NCI-H2227 (cell line): ENCODE measurements around the gene DOCK1.
"Not testable (repeated sequence)": the region's sequence is repeated elsewhere in the genome, so short reads cannot be mapped to it uniquely, and the experiment has no call there.

ENCODE experiments used
- DNase-seq: peaks from one replicate; lab custom pipeline; 2025; ENCODE audit not compliant: unreplicated experiment; lab: John Stamatoyannopoulos, UW

The DOCK1 gene

GRCh38 chr10:126904818-126905701 lies at the start of gene DOCK1:
TSS of gene DOCK1 (plus strand) at chr10:126905428. CDS start at chr10:126905518, 90 bp downstream.
- peak; percentile 56 for DNase-seq

DNA sequence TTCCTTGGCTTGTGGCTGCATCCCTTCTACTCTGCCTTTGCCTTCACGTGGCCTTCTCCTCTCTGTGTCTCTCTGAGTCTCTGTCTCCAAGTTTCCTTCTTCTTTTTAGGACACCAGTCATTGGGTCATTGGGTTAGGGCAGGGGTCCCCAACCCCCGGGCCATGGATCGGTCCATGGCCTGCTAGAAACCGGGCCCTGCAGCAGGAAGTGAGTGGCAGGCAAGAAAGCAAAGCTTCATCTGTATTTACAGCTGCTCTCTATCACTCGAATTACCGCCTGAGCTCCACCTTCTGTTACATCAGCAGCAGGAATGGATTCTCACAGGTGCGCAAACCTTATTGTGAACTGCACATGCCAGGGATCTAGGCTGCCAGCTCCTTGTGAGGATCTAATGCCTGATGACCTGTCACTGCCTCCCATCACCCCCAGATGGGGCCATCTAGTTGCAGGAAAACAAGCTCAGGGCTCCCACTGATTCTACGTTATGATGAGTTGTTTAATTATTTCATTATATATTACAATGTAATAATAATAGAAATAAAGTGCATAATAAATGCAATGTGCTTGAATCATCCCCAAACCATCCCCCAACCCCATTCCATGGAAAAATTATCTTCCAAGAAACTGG lies 47.9 kb upstream of the DOCK1 start:
- no peak for DNase-seq

- no peak for DNase-seq
Observed at GRCh38 chr10:126867567-126868365, 37.5 kb upstream of the DOCK1 start.

GRCh38 chr10:126868371-126868770 lies 36.9 kb upstream of the DOCK1 start:
- DNase-seq, result no peak

GRCh38 chr10:126872135-126872534 lies 33.1 kb upstream of the DOCK1 start:
- DNase-seq, result no peak

DNA sequence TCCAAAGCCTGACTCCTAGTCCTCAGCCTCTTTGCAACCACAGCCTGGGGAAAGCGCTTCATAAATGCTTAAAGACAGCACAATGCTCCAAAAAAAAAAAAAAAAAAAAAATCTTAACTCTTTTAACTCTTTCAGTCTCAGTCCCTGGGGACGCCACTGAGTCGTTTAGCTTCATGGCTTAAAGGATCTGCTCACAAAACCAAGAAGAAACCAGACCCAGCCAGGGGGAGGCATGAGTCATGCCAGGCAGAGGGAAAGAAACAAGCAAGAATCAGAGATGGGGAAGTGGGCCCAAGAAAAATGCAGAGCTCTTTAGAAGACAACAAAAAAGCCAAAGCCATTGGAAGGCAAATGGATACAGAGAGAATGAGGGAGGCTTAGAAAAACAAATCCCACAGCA lies 32.5 kb upstream of the DOCK1 start:
- no peak for DNase-seq

DNA sequence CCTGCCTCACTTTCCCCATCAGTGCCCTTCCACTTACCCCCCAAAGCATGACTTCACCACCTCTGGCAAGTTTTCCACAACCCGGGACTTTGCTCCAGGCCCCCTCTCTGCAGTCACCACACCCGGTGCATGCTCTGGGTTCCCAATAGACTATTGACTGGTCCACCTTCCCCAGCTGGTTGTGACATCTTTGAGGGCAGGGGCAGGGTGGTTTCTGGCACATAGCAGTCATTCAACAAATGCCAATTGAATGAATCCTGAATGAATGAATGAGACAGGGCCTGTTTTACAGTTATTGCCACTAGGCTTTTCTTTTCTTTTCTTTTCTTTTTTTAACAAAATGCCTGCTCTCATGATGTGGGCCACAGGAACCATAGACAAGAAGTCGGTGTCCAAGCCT lies 28.8 kb upstream of the DOCK1 start:
- DNase-seq, result no peak

DNA sequence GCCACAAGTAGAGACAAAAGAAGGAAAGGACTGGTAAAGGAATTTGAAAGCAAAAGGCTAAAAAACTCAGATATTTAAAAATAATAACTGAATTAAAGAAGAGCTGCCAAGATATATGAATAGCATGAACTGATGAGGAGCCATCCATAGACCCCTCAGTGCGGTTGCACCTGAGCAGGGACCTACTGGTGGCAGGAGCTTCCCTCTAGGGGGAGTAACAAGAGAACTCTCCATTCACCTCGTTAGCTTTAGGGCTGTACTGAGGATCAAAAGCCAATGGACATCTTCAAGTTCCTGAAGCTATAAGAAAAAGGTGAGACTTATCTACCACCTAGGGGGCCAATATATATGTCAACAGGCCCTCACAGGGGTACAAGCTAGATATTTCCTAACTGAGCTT lies 27.8 kb upstream of the DOCK1 start:
- DNase-seq, result no peak

DNA sequence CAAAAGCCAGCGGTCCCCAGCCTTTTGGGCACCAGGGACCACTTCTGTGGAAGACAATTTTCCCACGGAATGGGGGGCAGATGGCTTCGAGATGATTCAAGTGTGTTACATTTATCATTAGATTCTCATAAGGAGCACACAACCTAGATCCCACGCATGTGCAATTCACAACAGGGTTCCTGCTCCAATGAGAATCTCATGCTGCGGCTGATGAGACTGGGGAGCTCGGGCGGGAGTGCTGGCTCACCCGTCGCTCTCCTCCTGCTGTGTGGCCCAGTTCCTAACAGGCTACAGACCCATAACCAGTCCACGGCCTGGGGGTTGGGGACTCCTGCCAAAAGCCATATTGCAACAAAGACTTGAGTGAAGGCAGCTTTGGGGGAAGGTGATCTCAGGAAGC lies 26.6 kb upstream of the DOCK1 start:
- no peak for DNase-seq

GRCh38 chr10:126880926-126881325 lies 24.3 kb upstream of the DOCK1 start:
- DNase-seq, result no peak

GRCh38 chr10:126882055-126882454 lies 23.2 kb upstream of the DOCK1 start:
- not testable (repeated sequence) for DNase-seq

GRCh38 chr10:126888436-126888835 lies 16.8 kb upstream of the DOCK1 start:
- DNase-seq, result not testable (repeated sequence)

DNA sequence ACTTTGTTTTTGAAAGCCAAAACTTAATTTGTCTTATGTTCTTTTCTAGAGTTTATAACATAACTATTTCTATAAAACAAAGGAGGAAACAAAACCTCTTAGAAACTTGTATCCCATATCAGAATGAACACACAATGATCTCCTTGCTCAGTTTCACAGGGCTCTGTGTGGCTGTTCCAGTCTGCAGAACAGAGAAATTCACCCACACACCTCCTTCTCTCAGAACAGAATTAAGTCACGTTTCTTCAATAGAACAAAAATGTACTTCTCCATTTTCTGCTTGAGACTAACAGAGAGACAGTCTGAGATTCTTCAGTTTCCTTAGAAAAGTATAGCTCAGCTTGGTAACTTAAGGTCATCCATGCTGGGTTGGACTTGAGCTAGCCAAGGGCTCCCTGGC lies 15.8 kb upstream of the DOCK1 start:
- no peak for DNase-seq

GRCh38 chr10:126890797-126891196 lies 14.4 kb upstream of the DOCK1 start:
- DNase-seq, result not testable (repeated sequence)

GRCh38 chr10:126892226-126893175 lies 12.7 kb upstream of the DOCK1 start:
- DNase-seq, result no peak

DNA sequence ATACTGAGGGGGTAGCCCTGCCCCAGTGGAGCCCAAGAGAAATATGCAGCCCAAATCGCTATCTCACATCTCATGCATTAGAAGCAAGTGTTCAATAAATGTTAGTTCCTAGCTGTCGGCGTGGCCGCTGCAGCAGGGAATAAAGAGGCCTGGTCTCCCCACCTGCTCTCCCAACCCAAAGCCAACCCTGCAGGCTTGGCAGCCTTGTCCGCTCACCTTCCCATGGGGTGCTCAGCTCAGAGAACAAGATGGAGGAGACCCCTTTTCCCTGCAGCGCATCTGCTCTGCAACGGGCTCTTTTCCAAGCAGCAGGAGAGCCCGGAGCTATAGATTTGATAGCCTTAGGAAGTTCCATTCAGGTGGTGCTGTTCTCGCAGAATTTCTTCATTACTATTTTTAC lies 12.0 kb upstream of the DOCK1 start:
- no peak for DNase-seq

DNA sequence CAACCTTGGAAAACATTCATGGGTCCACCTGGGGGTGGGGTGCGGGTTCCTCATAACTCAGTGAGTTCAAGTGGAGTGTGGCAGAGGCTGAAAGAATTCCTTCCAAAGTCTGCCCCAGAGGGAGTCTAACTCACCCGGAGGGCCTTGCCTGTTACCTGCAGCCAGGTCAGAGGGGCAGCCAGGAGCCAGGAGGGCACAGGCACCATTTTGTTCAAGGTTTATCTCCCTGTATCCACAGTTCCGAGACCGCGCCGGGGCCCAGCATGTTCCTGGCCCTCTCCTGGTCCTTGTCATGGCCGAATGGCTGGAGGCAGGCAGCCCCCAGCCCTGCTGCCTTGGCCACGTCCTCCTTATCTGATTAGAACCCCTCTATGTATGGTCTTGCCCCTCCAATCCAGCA lies 11.4 kb upstream of the DOCK1 start:
- DNase-seq, result no peak

DNA sequence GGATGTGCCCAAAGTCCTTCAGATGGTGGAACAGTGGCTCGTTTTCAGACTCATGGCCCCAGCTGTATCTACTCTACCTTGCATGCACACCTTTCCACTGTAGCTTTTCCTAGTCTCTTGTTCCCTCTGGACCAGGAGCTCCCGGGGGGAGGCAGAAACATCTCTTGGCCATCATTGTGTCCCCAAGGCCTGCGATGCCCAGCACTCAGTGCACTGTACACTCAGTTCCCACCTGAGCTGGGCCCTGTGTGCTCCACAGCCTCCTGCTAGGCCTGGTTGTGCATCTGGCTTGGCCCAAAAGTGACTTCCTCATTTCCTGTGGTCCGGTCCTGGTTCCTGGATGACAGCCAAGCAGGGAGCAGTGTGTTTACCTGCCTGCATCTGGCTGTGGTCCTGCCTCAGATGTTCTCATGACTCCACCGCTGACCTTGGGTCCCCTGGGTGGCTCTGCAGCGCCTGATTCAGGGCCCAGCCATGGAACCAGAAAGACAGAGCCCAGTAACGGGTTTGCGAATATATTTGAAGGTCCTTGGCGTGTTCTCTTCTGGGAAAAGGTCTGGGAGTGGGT lies 9.9 kb upstream of the DOCK1 start:
- no peak for DNase-seq

DNA sequence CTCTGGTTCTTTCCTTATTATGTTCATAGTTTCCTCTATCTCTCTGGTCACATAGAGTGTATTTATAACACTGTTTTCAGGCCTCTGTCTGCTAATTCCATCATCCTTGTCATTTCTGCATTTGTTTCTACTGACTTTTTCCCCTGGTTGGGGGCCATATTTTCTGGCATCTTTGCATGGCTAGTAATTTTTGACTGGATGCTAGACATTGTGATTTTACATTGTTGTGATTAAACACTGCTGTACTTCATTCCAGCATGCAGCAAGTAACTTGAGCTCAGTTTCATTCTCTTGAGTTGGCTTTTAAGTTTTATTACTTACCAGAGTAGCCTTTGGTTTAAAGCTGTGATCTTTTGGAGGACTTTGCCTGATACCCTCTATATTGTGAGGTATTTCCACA lies 6.8 kb upstream of the DOCK1 start:
- no peak for DNase-seq

DNA sequence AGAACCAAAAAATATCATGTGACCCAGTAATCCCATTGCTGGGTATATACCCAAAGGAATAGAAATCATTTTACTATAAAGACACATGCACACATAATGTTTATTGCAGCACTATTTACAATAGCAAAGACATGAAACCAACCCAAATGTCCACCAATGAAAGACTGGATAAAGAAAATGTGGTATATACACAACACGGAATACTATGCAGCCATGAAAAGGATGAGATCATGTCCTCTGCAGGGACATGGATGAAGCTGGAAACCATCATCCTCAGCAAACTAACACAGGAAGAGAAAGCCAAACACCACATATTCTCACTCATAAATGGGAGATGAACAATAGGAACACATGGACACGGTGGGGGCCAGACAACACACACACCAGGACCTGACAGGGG lies 5.7 kb upstream of the DOCK1 start:
- DNase-seq, result not testable (repeated sequence)
